ENCODE data around the gene ITIH2.

GRCh38 chr10:7710446-7710845 is 7.3 kb downstream of the ITIH2 start:
- TF ChIP-seq CTCF (IDR thresholded peaks at IDR 0.05 in 2 of 3, conservative IDR thresholded peaks at IDR 0.05 in 1 of 3; ENCODE audit: borderline replicate concordance in 1 of 3, insufficient read depth in 1 of 3, low read depth in 2 of 3, low read length in 2 of 3) (no peak), EZH2 (IDR thresholded peaks at IDR 0.05) (no peak), POLR2A (IDR thresholded peaks at IDR 0.05; ENCODE audit: borderline replicate concordance, extremely low read depth, insufficient read depth, insufficient read length) (no peak), SRF (IDR thresholded peaks at IDR 0.05; ENCODE audit: low read depth) (no peak), EZH2phosphoT487 (IDR thresholded peaks at IDR 0.05; ENCODE audit: borderline replicate concordance) (no peak), REST (IDR thresholded peaks at IDR 0.05; ENCODE audit: low read depth) (no peak), MAX (IDR thresholded peaks at IDR 0.05) (no peak), POLR2AphosphoS5 (IDR thresholded peaks at IDR 0.05; ENCODE audit: low read depth, low read length) (no peak)

All from HCT116 (cell line).